IMR-90 (cell line): ENCODE measurements around the gene ERG28. TPM values are rescaled to one million over a fixed set of nuclear protein-coding genes. Genes with fewer than 3 reads are reported as not detected.

Experiments used
- ATAC-seq: fragments of 200-7000 bp; cut with Tn5 transposase; 2 replicates; pipeline ENCODE4 v1.9.1; 2020; ENCODE audit warnings: low read depth, mild to moderate bottlenecking, moderate library complexity
- BruUV-seq: library from RNA; stranded (reverse); fragments of 400-500 nt; replicated peaks from 2 replicates; lab custom pipeline; 2021; lab: Mats Ljungman, UMichigan
- CTCF ChIA-PET: fragments of 300-600 bp; formaldehyde crosslinking; extraction: SDS; loops from one replicate; lab custom pipeline; 2021; ENCODE audit warnings: antibody characterized with exemption; lab: Yijun Ruan, JAX
- POLR2A ChIA-PET: fragments of 300-600 bp; sonication (Branson Sonifier 250); formaldehyde crosslinking; loops from one replicate; lab custom pipeline; 2022; ENCODE audit warnings: antibody characterized with exemption; ENCODE audit not compliant: unreplicated experiment; lab: Charles Lee
- DNase-seq: peaks from one replicate; pipeline ENCODE4 v3.0.0; 2013
- H2AFZ ChIP-seq: replicated peaks from 2 replicates; pipeline ENCODE3; 2013; ENCODE audit warnings: low read length, mild to moderate bottlenecking; ENCODE audit not compliant: poor library complexity
- H2AK5ac ChIP-seq: 2 replicates; pipeline ENCODE4 v1.6.1; 2013; ENCODE audit warnings: low read depth, low read length, inconsistent platforms
- H2AK9ac ChIP-seq: replicated peaks from 2 replicates; pipeline ENCODE3; 2013; ENCODE audit warnings: mild to moderate bottlenecking, low read depth, low read length, moderate library complexity; ENCODE audit not compliant: poor library complexity
- H2BK120ac ChIP-seq: 2 replicates; pipeline ENCODE4 v1.6.1; 2013; ENCODE audit warnings: low read depth, low read length, inconsistent platforms
- H2BK15ac ChIP-seq: 3 replicates; pipeline ENCODE4 v1.6.1; 2013; ENCODE audit warnings: low read depth, low read length, inconsistent platforms
- H2BK20ac ChIP-seq: 2 replicates; pipeline ENCODE4 v1.6.1; 2013; ENCODE audit warnings: low read depth, mild to moderate bottlenecking, inconsistent platforms, low read length, moderate library complexity
- H2BK5ac ChIP-seq: 2 replicates; pipeline ENCODE4 v1.6.1; 2013; ENCODE audit warnings: mild to moderate bottlenecking, low read depth, low read length, inconsistent platforms; ENCODE audit not compliant: poor library complexity, severe bottlenecking
- H3K14ac ChIP-seq: replicated peaks from 2 replicates; pipeline ENCODE4 v1.6.1; 2013; ENCODE audit warnings: low read depth, low read length, inconsistent platforms
- H3K18ac ChIP-seq: 2 replicates; pipeline ENCODE4 v1.6.1; 2013; ENCODE audit warnings: low read depth, low read length, control low read depth
- H3K23ac ChIP-seq: 2 replicates; pipeline ENCODE4 v1.6.1; 2013; ENCODE audit warnings: low read depth, low read length, inconsistent platforms
- H3K27ac ChIP-seq: 2 replicates; pipeline ENCODE4 v1.5.1; 2013; ENCODE audit warnings: mild to moderate bottlenecking, control low read depth, low read length; ENCODE audit not compliant: insufficient read depth
- H3K27me3 ChIP-seq: 2 replicates; pipeline ENCODE4 v1.6.1; 2013; ENCODE audit warnings: low read length; ENCODE audit not compliant: control insufficient read depth, insufficient read depth
- H3K36me3 ChIP-seq: 2 replicates; pipeline ENCODE4 v1.6.1; 2013; ENCODE audit warnings: low read length, mixed read lengths; ENCODE audit not compliant: control insufficient read depth, insufficient read depth
- H3K4ac ChIP-seq: 2 replicates; pipeline ENCODE4 v1.6.1; 2013; ENCODE audit warnings: low read depth, low read length, inconsistent platforms
- H3K4me1 ChIP-seq: 2 replicates; pipeline ENCODE4 v1.6.1; 2013; ENCODE audit warnings: low read length, mixed read lengths; ENCODE audit not compliant: control insufficient read depth, insufficient read depth
- H3K4me2 ChIP-seq: 2 replicates; pipeline ENCODE4 v1.6.1; 2013; ENCODE audit warnings: low read depth, mild to moderate bottlenecking, control low read depth, low read length, moderate library complexity
- H3K4me3 ChIP-seq: 2 replicates; pipeline ENCODE4 v1.5.1; 2013; ENCODE audit warnings: low read depth, mild to moderate bottlenecking, control low read depth, low read length, moderate library complexity; ENCODE audit not compliant: insufficient read depth
- H3K56ac ChIP-seq: 2 replicates; pipeline ENCODE4 v1.6.1; 2013; ENCODE audit warnings: low read length, inconsistent platforms; ENCODE audit not compliant: insufficient read depth; ENCODE audit errors: extremely low read depth
- H3K79me1 ChIP-seq, 2 experiments: 2 replicates each; pipeline ENCODE4 v1.6.1; 2013; ENCODE audit warnings: low read length in 2 of 2, inconsistent platforms in 1 of 2, low read depth in 1 of 2
- H3K9ac ChIP-seq: 2 replicates; pipeline ENCODE4 v1.6.1; 2013; ENCODE audit warnings: low read depth, low read length, control low read depth
- H3K9me1 ChIP-seq: 2 replicates; pipeline ENCODE4 v1.6.1; 2013; ENCODE audit warnings: low read length, inconsistent platforms; ENCODE audit not compliant: insufficient read depth
- H3K9me3 ChIP-seq: 2 replicates; pipeline ENCODE4 v1.6.1; 2013; ENCODE audit warnings: low read length; ENCODE audit not compliant: control insufficient read depth, insufficient read depth
- H4K20me1 ChIP-seq: 2 replicates; pipeline ENCODE4 v1.6.1; 2013; ENCODE audit warnings: low read length, inconsistent platforms; ENCODE audit not compliant: insufficient read depth
- H4K5ac ChIP-seq: 2 replicates; pipeline ENCODE4 v1.6.1; 2013; ENCODE audit warnings: mild to moderate bottlenecking, low read depth, low read length, control low read depth
- H4K8ac ChIP-seq, 2 experiments: 2 replicates each; pipeline ENCODE4 v1.6.1; 2013; ENCODE audit warnings: low read depth in 2 of 2, low read length in 2 of 2, control low read depth in 1 of 2, inconsistent platforms in 1 of 2
- H4K91ac ChIP-seq: 2 replicates; pipeline ENCODE4 v1.6.1; 2013; ENCODE audit warnings: low read depth, low read length, inconsistent platforms; ENCODE audit not compliant: insufficient read depth
- ELK1 ChIP-seq: fragments of 150-350 bp; IDR thresholded peaks from 2 replicates; pipeline ENCODE4 v1.6.1; 2016; ENCODE audit warnings: low read depth, mild to moderate bottlenecking, low read length, moderate library complexity, borderline replicate concordance
- RFX5 ChIP-seq: IDR thresholded peaks from 2 replicates; pipeline ENCODE4 v1.8.0; 2012; ENCODE audit warnings: low read depth, mild to moderate bottlenecking, low read length, moderate library complexity
- WGBS, 2 experiments: methylation state at CpG; one replicate each; pipeline versions ENCODE4 v1.1.5 to v1.1.7; 2013; ENCODE audit warnings: missing lambda C conversion rate in 2 of 2; ENCODE audit not compliant: insufficient read length in 1 of 2; ENCODE audit errors: extremely low coverage in 2 of 2; 5-methylcytosine and 5-hydroxymethylcytosine counted together
- dilution Hi-C: fragments of 300-500 bp; cut with HindIII; formaldehyde crosslinking; loops from one replicate; pipeline ENCODE4 v1.14.3; 2018; ENCODE audit warnings: low sequenced_read_pairs; ENCODE audit not compliant: unreplicated experiment
- in situ Hi-C: fragments of 300-500 bp; cut with MboI; formaldehyde crosslinking; loops from 3 replicates; pipeline ENCODE4 v1.14.3; 2019; ENCODE audit warnings: low sequenced_read_pairs, inconsistent platforms, mixed read lengths
- intact Hi-C: fragments of 100-400 bp; cut with micrococcal nuclease; formaldehyde crosslinking; loops from 2 replicates; pipeline ENCODE4 v1.10.0; 2022
- polyA plus RNA-seq, 3 experiments: library from polyadenylated mRNA; depleted of rRNA; stranded (reverse); fragments of >200 nt; gene quantifications; 2 replicates each; pipeline ENCODE4 v1.2.3, GENCODE V29; 2012; ENCODE audit warnings: low replicate concordance in 1 of 3
- total RNA-seq: library from RNA; depleted of rRNA; stranded (reverse); fragments of >200 nt; gene quantifications from 2 replicates; pipeline ENCODE4 v1.2.3, GENCODE V29; 2012

Gene ERG28
- total and polyA plus RNA-seq, 2 of the 4 experiments (the other 2 are of a cell fraction), result 0.90 to 15.4 TPM

GRCh38 chr14:75658957-75659356 lies 1.7 kb downstream of the ERG28 start:
- BruUV-seq, result no TSS peak
- H2BK20ac ChIP-seq, result no peak overlapping the region
- H3K56ac ChIP-seq, result no peak overlapping the region
- no peak overlapping the region for H4K5ac ChIP-seq
- H3K27me3 ChIP-seq, result no peaks in the 10 kb centered on the region
- intact Hi-C loops, result no loop called here
- H3K4me3 ChIP-seq, result no peak overlapping the region
- H3K4me2 ChIP-seq, result no peak overlapping the region
- H3K14ac ChIP-seq, result no peak overlapping the region
- H2AFZ ChIP-seq, result no peak overlapping the region
- no peak overlapping the region for H3K4ac ChIP-seq
- no peak overlapping the region for H3K9ac ChIP-seq
- H3K23ac ChIP-seq, result no peak overlapping the region
- no peak overlapping the region for H3K27ac ChIP-seq
- peaks cover 3% of the 10 kb centered on the region; the same call in 1 of the 2 replicates for H3K36me3 ChIP-seq
- H2BK120ac ChIP-seq, result no peak overlapping the region
- no peak overlapping the region for H4K91ac ChIP-seq
- no peak overlapping the region for H2BK5ac ChIP-seq
- H2BK15ac ChIP-seq, result no peak overlapping the region
- no peak for DNase-seq
- POLR2A ChIA-PET, result no interaction called here
- H3K9me1 ChIP-seq, result no peaks in the 10 kb centered on the region
- H4K8ac ChIP-seq, result no peak overlapping the region
- in situ Hi-C loops, result no loop called here
- dilution Hi-C loops, result no loop called here
- CTCF ChIA-PET, result interaction anchor here (0.9 kb wide), 1 partner anchor 82 kb away, joined by 3 read pairs; no protein-coding TSS in a partner anchor
- TF ChIP-seq RFX5 (no peak), ELK1 (no peak)
- no peaks in the 10 kb centered on the region for H3K4me1 ChIP-seq
- no peaks in the 10 kb centered on the region for H4K20me1 ChIP-seq
- ATAC-seq, result no peak
- no peak overlapping the region for H2AK9ac ChIP-seq
- H3K18ac ChIP-seq, result no peak overlapping the region
- H3K79me1 ChIP-seq, result peaks cover 3 to 11% of the 10 kb centered on the region in 2 experiments; a peak in 3 of 4 replicates
- no peaks in the 10 kb centered on the region for H3K9me3 ChIP-seq
- 100% methylated on average over 1 of the region's 2 CpGs; no CpG with 5 or more reads in 1 of the 2 experiments for WGBS, 2 experiments
- no peak overlapping the region for H2AK5ac ChIP-seq
